Thyroid gland (tissue), 4 donors: ENCODE results near the gene TBC1D4. TPM values are rescaled to one million over a fixed set of nuclear protein-coding genes. Genes with fewer than 3 reads are reported as not detected.

Source experiments
- DNase-seq, 2 donors: peaks; one replicate each; pipeline ENCODE4 v3.0.0-alpha.2; 2019
- H3K27ac ChIP-seq, 3 donors: fragments of 200-600 bp; sonication (generic); 1 replicate in 2 of 3; 2 replicates in 1 of 3; pipeline ENCODE4 v1.5.1; 2016 to 2019; ENCODE audit warnings: mild to moderate bottlenecking in 1 of 3, moderate library complexity in 1 of 3
- H3K27me3 ChIP-seq: fragments of 200-600 bp; sonication (generic); one replicate; pipeline ENCODE4 v1.5.1; 2019
- H3K36me3 ChIP-seq, 2 donors: fragments of 200-600 bp; sonication (generic); one replicate each; pipeline ENCODE4 v1.5.1; 2016 to 2019
- H3K4me1 ChIP-seq, 2 donors: fragments of 200-600 bp; sonication (generic); one replicate each; pipeline ENCODE4 v1.5.1; 2017 to 2019
- H3K4me3 ChIP-seq, 3 donors: fragments of 200-600 bp; sonication (generic); replicated peaks in 1 of 3; 1 replicate in 2 of 3; 2 replicates in 1 of 3; pipeline ENCODE4 v1.5.1; 2016; ENCODE audit warnings: mild to moderate bottlenecking in 1 of 3
- H3K9me3 ChIP-seq: fragments of 200-600 bp; sonication (generic); one replicate; pipeline ENCODE4 v1.5.1; 2017
- CTCF ChIP-seq, 6 experiments: fragments of 200-600 bp in 3 of 6; fragments of 450-650 bp in 3 of 6; sonication (generic) in 3 of 6; IDR thresholded peaks; one replicate each; pipeline ENCODE4 v1.5.1; 2016 to 2019; ENCODE audit warnings: antibody characterized with exemption in 6 of 6, mild to moderate bottlenecking in 2 of 6, inconsistent platforms in 1 of 6, moderate library complexity in 1 of 6
- POLR2A ChIP-seq, 2 donors: fragments of 450-650 bp; IDR thresholded peaks; one replicate each; pipeline ENCODE4 v1.6.1; 2017; ENCODE audit warnings: antibody characterized with exemption in 2 of 2, mild to moderate bottlenecking in 2 of 2, moderate library complexity in 1 of 2
- WGBS, 2 donors: methylation state at CpG; one replicate each; pipeline ENCODE4 v1.1.5; 2017; 5-methylcytosine and 5-hydroxymethylcytosine counted together
- intact Hi-C: fragments of 100-400 bp; cut with DNase I; formaldehyde crosslinking; loops from one replicate; pipeline ENCODE4 v1.15.1; 2023
- total RNA-seq, 4 donors: library from RNA; depleted of rRNA; stranded (reverse); fragments of >200 nt; gene quantifications; one replicate each; pipeline ENCODE4 v1.2.3, GENCODE V29; 2016

Gene TBC1D4
- total RNA-seq, 4 donors from 2014 or later = 42.5 to 72.6 (median 70.6) TPM

GRCh38 chr13:75454497-75454896, 27.5 kb downstream of the TBC1D4 start:
- no peaks in the 10 kb centered on the region for H3K9me3 ChIP-seq
- H3K27me3 ChIP-seq = no peaks in the 10 kb centered on the region
- H3K4me1 ChIP-seq = peaks cover 9 to 17% of the 10 kb centered on the region in 2 donors
- no peak for TF ChIP-seq POLR2A (IDR thresholded peaks at IDR 0.05)
- TF ChIP-seq CTCF (IDR thresholded peaks at IDR 0.05) = no peak
- H3K4me3 ChIP-seq = no peak overlapping the region
- intact Hi-C loops = no loop called here
- WGBS, 2 donors = 92 to 95% methylated on average over 1 of the region's 1 CpG
- H3K27ac ChIP-seq = no peak overlapping the region
- no peak for DNase-seq
- H3K36me3 ChIP-seq = no peaks in the 10 kb centered on the region

DNA sequence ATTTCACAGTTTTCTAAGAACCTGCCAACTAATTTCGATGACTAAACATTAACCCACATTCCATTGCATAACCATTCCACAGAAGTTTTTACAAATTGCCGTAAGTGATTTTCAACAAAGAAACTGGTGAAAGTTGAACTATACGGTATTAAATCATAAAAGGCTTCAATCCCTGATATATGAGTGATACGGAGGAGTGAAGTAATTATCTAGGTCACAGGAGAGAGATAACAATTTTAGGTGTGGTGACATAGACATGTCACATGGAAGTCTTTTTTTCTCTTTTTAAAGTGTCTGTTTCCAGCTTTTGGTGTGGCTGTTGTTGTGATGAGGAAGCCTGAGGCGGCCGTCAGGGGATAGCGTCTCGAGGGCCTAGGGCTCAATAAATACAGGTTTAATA, 29.4 kb downstream of the TBC1D4 start:
- no peak overlapping the region for H3K4me3 ChIP-seq
- TF ChIP-seq POLR2A (IDR thresholded peaks at IDR 0.05) (no peak), CTCF (IDR thresholded peaks at IDR 0.05) (no peak)
- no peak for DNase-seq
- no peak overlapping the region for H3K27ac ChIP-seq
- H3K9me3 ChIP-seq = no peaks in the 10 kb centered on the region
- H3K4me1 ChIP-seq = peaks cover 0 to 11% of the 10 kb centered on the region in 2 donors
- intact Hi-C loops = no loop called here
- no peaks in the 10 kb centered on the region for H3K36me3 ChIP-seq
- 87 to 90% methylated on average over 8 of the region's 8 CpGs for WGBS, 2 donors
- H3K27me3 ChIP-seq = no peaks in the 10 kb centered on the region

- H3K27me3 ChIP-seq = no peaks in the 10 kb centered on the region
- H3K4me3 ChIP-seq = no peak overlapping the region
- intact Hi-C loops = no loop called here
- H3K9me3 ChIP-seq = no peaks in the 10 kb centered on the region
- no peaks in the 10 kb centered on the region for H3K36me3 ChIP-seq
- no peak overlapping the region for H3K27ac ChIP-seq
- DNase-seq = no peak
- TF ChIP-seq POLR2A (IDR thresholded peaks at IDR 0.05) (no peak), CTCF (IDR thresholded peaks at IDR 0.05) (no peak)
- 93 to 100% methylated on average over 4 of the region's 4 CpGs for WGBS, 2 donors
- H3K4me1 ChIP-seq = peaks cover 6 to 10% of the 10 kb centered on the region in 2 donors
These were observed 34.5 kb downstream of the TBC1D4 start for GRCh38 chr13:75447493-75447892.

GRCh38 chr13:75446874-75447273, 35.1 kb downstream of the TBC1D4 start:
- intact Hi-C loops = no loop called here
- no peaks in the 10 kb centered on the region for H3K9me3 ChIP-seq
- peaks cover 6 to 9% of the 10 kb centered on the region in 2 donors for H3K4me1 ChIP-seq
- H3K36me3 ChIP-seq = no peaks in the 10 kb centered on the region
- no peak overlapping the region for H3K4me3 ChIP-seq
- H3K27ac ChIP-seq = no peak overlapping the region
- no peaks in the 10 kb centered on the region for H3K27me3 ChIP-seq
- no peak for DNase-seq
- TF ChIP-seq POLR2A (IDR thresholded peaks at IDR 0.05) (no peak), CTCF (IDR thresholded peaks at IDR 0.05) (no peak)
- 91 to 94% methylated on average over 3 of the region's 3 CpGs for WGBS, 2 donors

- no peak for DNase-seq
- H3K9me3 ChIP-seq = no peaks in the 10 kb centered on the region
- H3K36me3 ChIP-seq = no peaks in the 10 kb centered on the region
- no peaks in the 10 kb centered on the region for H3K27me3 ChIP-seq
- H3K4me1 ChIP-seq = peaks cover 6 to 9% of the 10 kb centered on the region in 2 donors
- peak overlapping the region in 1 of 3 donors; percentile 4 for H3K27ac ChIP-seq
- TF ChIP-seq POLR2A (IDR thresholded peaks at IDR 0.05) (no peak), CTCF (IDR thresholded peaks at IDR 0.05) (no peak)
- WGBS, 2 donors = 78 to 81% methylated on average over 7 of the region's 7 CpGs
- no peak overlapping the region for H3K4me3 ChIP-seq
- intact Hi-C loops = no loop called here
These were observed 36.1 kb downstream of the TBC1D4 start for GRCh38 chr13:75445717-75446499.
